ENCODE measurements around the gene HIVEP1. TPM values are rescaled to one million over a fixed set of nuclear protein-coding genes. Genes with fewer than 3 reads are reported as not detected.

HIVEP1 gene
- total and polyA plus RNA-seq, 2 of the 13 experiments (the other 11 are each of a cell fraction or from before 2014, with no cell fraction given): 7.4 to 9.9 TPM

- CTCF ChIA-PET (ENCODE audit: low intra/inter-chr PET ratio, low total read pairs): no interaction called here
- BruUV-seq (replicated peaks): no TSS peak
- TF ChIP-seq ADNP (CRISPR knock-in tag; IDR thresholded peaks at IDR 0.05) (no peak), ZNF407 (CRISPR knock-in tag; IDR thresholded peaks at IDR 0.05; ENCODE audit: not compliant biosample characterization) (no peak), GATAD2A (CRISPR knock-in tag; IDR thresholded peaks at IDR 0.05) (no peak), NRL (CRISPR knock-in tag; IDR thresholded peaks at IDR 0.05; ENCODE audit: borderline replicate concordance) (no peak), PTBP1 (IDR thresholded peaks at IDR 0.05; ENCODE audit: low read depth, low read length, poor library complexity, severe bottlenecking) (no peak), ZFP82 (CRISPR knock-in tag; IDR thresholded peaks at IDR 0.05; ENCODE audit: borderline replicate concordance) (no peak), ZBTB2 (CRISPR knock-in tag; IDR thresholded peaks at IDR 0.05; ENCODE audit: low read depth) (no peak)
- WGBS (ENCODE audit: low lambda C conversion rate): 97% methylated on average over 4 of the region's 4 CpGs
- Histone ChIP-seq H3K9me3 (ENCODE audit: low read length) (no peaks in the 10 kb centered on the region), H3K4me3 (replicated peaks in 1 of 3; ENCODE audit: insufficient read depth in 1 of 3, low read depth in 2 of 3, low read length in 3 of 3) (no peak overlapping the region), H3K79me2 (ENCODE audit: insufficient read depth, low read length) (no peaks in the 10 kb centered on the region), H3K4me1 (ENCODE audit: insufficient read depth, low read length) (no peaks in the 10 kb centered on the region), H3K36me3 (replicated peaks in 1 of 2; ENCODE audit: control insufficient read depth in 1 of 2, insufficient read depth in 2 of 2, low read length in 2 of 2) (no peaks in the 10 kb centered on the region), H3K9ac (ENCODE audit: insufficient read depth, low read depth, low read length) (no peak overlapping the region), H3K27ac (ENCODE audit: extremely low read length, insufficient read depth, low read length) (no peak overlapping the region), H3K4me2 (ENCODE audit: low read depth, low read length) (no peak overlapping the region), H4K20me1 (ENCODE audit: insufficient read depth, low read length) (no peaks in the 10 kb centered on the region), H2AFZ (ENCODE audit: low read length) (no peak overlapping the region), H3K27me3 (ENCODE audit: control insufficient read depth in 1 of 2, insufficient read depth in 2 of 2, low read length in 2 of 2) (no peaks in the 10 kb centered on the region)
- no peak for FAIRE-seq
- no peak for ATAC-seq
- POLR2A ChIA-PET: no interaction called here
- in situ Hi-C loops (cut with HindIII; ENCODE audit: extremely low pct_ligation_motif_present, low pct_unique_long_range_greater_than_20kb) (no loop called here), intact Hi-C loops (cut with micrococcal nuclease; ENCODE audit: unreplicated experiment) (no loop called here)
- DNase-seq (ENCODE audit: low spot score): no peak
Observed at GRCh38 chr6:12051861-12052368, 39.8 kb downstream of the HIVEP1 start.

Data from HepG2 (cell line).